Endothelial cell of umbilical vein (primary cell): Measurements from ENCODE around the gene OR4N5. TPM values are rescaled to one million over a fixed set of nuclear protein-coding genes. Genes with fewer than 3 reads are reported as not detected.

ENCODE experiments used
- BruUV-seq: library from RNA; stranded (reverse); fragments of 400-500 nt; replicated peaks from 2 replicates; lab custom pipeline; 2021; lab: Mats Ljungman, UMichigan
- CTCF ChIA-PET: fragments of 300-600, 350-600 bp; sonication (Branson Sonifier 250); formaldehyde crosslinking; loops from one replicate; lab custom pipeline; 2021; ENCODE audit warnings: antibody characterized with exemption, inconsistent platforms; lab: Charles Lee
- POLR2A ChIA-PET: fragments of 300-600, 350-600 bp; sonication (Branson Sonifier 250); formaldehyde crosslinking; loops from one replicate; lab custom pipeline; 2021; ENCODE audit warnings: antibody characterized with exemption, inconsistent platforms; lab: Charles Lee
- DNase-seq: peaks from one replicate; pipeline ENCODE4 v3.0.0-alpha.2; 2011; ENCODE audit warnings: low read depth, low spot score
- FAIRE-seq: peaks from 2 replicates; lab custom pipeline; 2011; peaks lifted over from hg19 to GRCh38; lab: Jason Lieb, UNC
- H2AFZ ChIP-seq: 2 replicates; pipeline ENCODE4 v1.6.0; 2012; ENCODE audit warnings: low read depth, low read length, control low read depth, inconsistent platforms
- H3K27ac ChIP-seq: 2 replicates; pipeline ENCODE4 v1.5.1; 2011; ENCODE audit warnings: low read depth, mild to moderate bottlenecking, control low read depth, low read length, moderate library complexity; ENCODE audit not compliant: insufficient read depth
- H3K27me3 ChIP-seq, 2 experiments: 2 replicates each; pipeline versions ENCODE4 v1.6.0 to v1.6.1; 2011; ENCODE audit warnings: low read length in 2 of 2, mixed read lengths in 1 of 2; ENCODE audit not compliant: control insufficient read depth in 2 of 2, insufficient read depth in 2 of 2
- H3K36me3 ChIP-seq, 2 experiments: 2 replicates in 1 of 2; 3 replicates in 1 of 2; pipeline ENCODE4 v1.5.1; 2011; ENCODE audit warnings: low read length in 2 of 2, mild to moderate bottlenecking in 1 of 2, moderate library complexity in 1 of 2; ENCODE audit not compliant: control insufficient read depth in 2 of 2, insufficient read depth in 2 of 2; ENCODE audit errors: extremely low read depth in 1 of 2
- H3K4me1 ChIP-seq: 3 replicates; pipeline ENCODE4 v1.5.1; 2011; ENCODE audit warnings: mild to moderate bottlenecking, low read length; ENCODE audit not compliant: control insufficient read depth, insufficient read depth; ENCODE audit errors: extremely low read depth
- H3K4me2 ChIP-seq: 2 replicates; pipeline ENCODE4 v1.6.1; 2011; ENCODE audit warnings: low read length, control low read depth, mixed read lengths; ENCODE audit not compliant: insufficient read depth
- H3K4me3 ChIP-seq, 3 experiments: fragments of 200-600 bp in 1 of 3; sonication (generic), shearing (Covaris generic) in 1 of 3; replicated peaks in 1 of 3; 2 replicates each; pipeline ENCODE4 v1.5.1; 2011 to 2016; ENCODE audit warnings: control low read depth in 3 of 3, low read length in 3 of 3, mild to moderate bottlenecking in 2 of 3, inconsistent platforms in 1 of 3, low read depth in 1 of 3, moderate library complexity in 1 of 3; ENCODE audit not compliant: insufficient read depth in 1 of 3
- H3K79me2 ChIP-seq: 2 replicates; pipeline ENCODE4 v1.6.0; 2012; ENCODE audit warnings: low read length, inconsistent platforms; ENCODE audit not compliant: control insufficient read depth, insufficient read depth
- H3K9ac ChIP-seq: replicated peaks from 2 replicates; pipeline ENCODE3; 2011; ENCODE audit warnings: low read length, control low read depth; ENCODE audit not compliant: insufficient read depth; ENCODE audit errors: extremely low read depth
- H3K9me1 ChIP-seq: replicated peaks from 3 replicates; pipeline ENCODE4 v1.6.0; 2011; ENCODE audit warnings: mild to moderate bottlenecking, low read length; ENCODE audit not compliant: control insufficient read depth, insufficient read depth; ENCODE audit errors: extremely low read depth
- H3K9me3 ChIP-seq: replicated peaks from 2 replicates; pipeline ENCODE4 v1.5.1; 2012; ENCODE audit warnings: low read length, inconsistent platforms; ENCODE audit not compliant: control insufficient read depth, insufficient read depth
- H4K20me1 ChIP-seq: replicated peaks from 2 replicates; pipeline ENCODE3; 2011; ENCODE audit warnings: mild to moderate bottlenecking, low read length; ENCODE audit not compliant: control insufficient read depth, insufficient read depth; ENCODE audit errors: extremely low read depth
- EZH2 ChIP-seq: IDR thresholded peaks from 2 replicates; pipeline ENCODE4 v1.6.1; 2012; ENCODE audit warnings: borderline replicate concordance, low read depth, mild to moderate bottlenecking, moderate library complexity, low read length, inconsistent platforms; ENCODE audit not compliant: severe bottlenecking
- FOS ChIP-seq: IDR thresholded peaks from 2 replicates; pipeline ENCODE4 v1.6.1; 2011; ENCODE audit warnings: mild to moderate bottlenecking, low read length, moderate library complexity, borderline replicate concordance; ENCODE audit not compliant: insufficient read depth
- GATA2 ChIP-seq: IDR thresholded peaks from 2 replicates; pipeline ENCODE4 v1.7.0; 2011; ENCODE audit warnings: low read depth, mild to moderate bottlenecking, moderate library complexity, mixed read lengths, low read length; ENCODE audit not compliant: insufficient read length, insufficient read depth
- JUN ChIP-seq: IDR thresholded peaks from 2 replicates; pipeline ENCODE4 v1.6.1; 2011; ENCODE audit warnings: borderline replicate concordance, low read depth; ENCODE audit not compliant: insufficient read length, insufficient read depth
- MYC ChIP-seq: IDR thresholded peaks from one replicate; pipeline ENCODE4 v1.6.1; 2011; ENCODE audit warnings: mild to moderate bottlenecking, low read depth, low read length
- POLR2A ChIP-seq: IDR thresholded peaks from 2 replicates; pipeline ENCODE4 v1.6.1; 2012; ENCODE audit warnings: low read depth, mild to moderate bottlenecking, control low read depth, low read length
- POLR2AphosphoS5 ChIP-seq: IDR thresholded peaks from 2 replicates; pipeline ENCODE4 v1.6.1; 2012; ENCODE audit warnings: low read depth, mild to moderate bottlenecking, control low read depth, low read length, moderate library complexity; ENCODE audit not compliant: insufficient read depth
- dilution Hi-C: fragments of 300-500 bp; cut with MboI; formaldehyde crosslinking; loops from one replicate; pipeline ENCODE4 v1.15.0; 2019; ENCODE audit warnings: low sequenced_read_pairs; ENCODE audit not compliant: extremely low pct_ligation_motif_present
- intact Hi-C: fragments of 100-400 bp; cut with micrococcal nuclease; formaldehyde crosslinking; loops from one replicate; pipeline ENCODE4 v1.10.0; 2022
- polyA plus RNA-seq, 4 experiments: library from polyadenylated mRNA; depleted of rRNA in 3 of 4; stranded (reverse) in 3 of 4; unstranded in 1 of 4; fragments of >200 nt; gene quantifications; 2 replicates each; pipeline versions ENCODE4 v1.2.1 to v1.2.3, GENCODE V29; 2011 to 2012; ENCODE audit warnings: missing spikeins in 1 of 4
- total RNA-seq: library from RNA; stranded (reverse); gene quantifications from 2 replicates; pipeline ENCODE4 v1.2.3, GENCODE V29; 2021
- TF ChIP-seq, protein P1 (sequence below): IDR thresholded peaks from 2 replicates; pipeline ENCODE4 v1.6.1; 2011; ENCODE audit not compliant: insufficient read depth, insufficient read length
- TF ChIP-seq, protein P2 (sequence below), 2 donors: IDR thresholded peaks; 1 replicate in 1 of 2; 2 replicates in 1 of 2; pipeline ENCODE4 v1.5.1; 2011; ENCODE audit warnings: low read length in 2 of 2, mild to moderate bottlenecking in 2 of 2, moderate library complexity in 2 of 2, control low read depth in 1 of 2, inconsistent platforms in 1 of 2, low read depth in 1 of 2; ENCODE audit not compliant: insufficient read depth in 1 of 2; ENCODE audit errors: extremely low read depth in 1 of 2

Gene OR4N5
- total and polyA plus RNA-seq, 2 donors (not counting 3 experiments of a cell fraction or from before 2014, with no cell fraction given): not detected

GRCh38 chr14:20110438-20110837, 28.2 kb upstream of the OR4N5 start, which contains the start of gene OR4K17:
TSS of gene OR4K17 (plus strand) at chr14:20110739. CDS start at chr14:20117500, 6,761 bp downstream.
- Histone ChIP-seq H4K20me1 (no peaks in the 10 kb centered on the region), H3K4me3 (no peak within 1 kb of the TSS), H2AFZ (no peak within 1 kb of the TSS), H3K27ac (no peak within 1 kb of the TSS), H3K9ac (no peak within 1 kb of the TSS), H3K9me1 (no peaks in the 10 kb centered on the region), H3K9me3 (peaks cover 2% of the 10 kb centered on the region), H3K4me1 (no peaks in the 10 kb centered on the region), H3K4me2 (no peak within 1 kb of the TSS), H3K79me2 (no peaks in the 10 kb centered on the region), H3K27me3 (no peaks in the 10 kb centered on the region), H3K36me3 (no peaks in the 10 kb centered on the region)
- ChIA-PET CTCF (no interaction called here), POLR2A (no interaction called here)
- dilution Hi-C loops (no loop called here), intact Hi-C loops (no loop called here)
- TF ChIP-seq POLR2AphosphoS5 (no peak), EZH2 (no peak), POLR2A (no peak), MYC (no peak), JUN (no peak), FOS (no peak), GATA2 (no peak)
- TF ChIP-seq, protein P1, sequence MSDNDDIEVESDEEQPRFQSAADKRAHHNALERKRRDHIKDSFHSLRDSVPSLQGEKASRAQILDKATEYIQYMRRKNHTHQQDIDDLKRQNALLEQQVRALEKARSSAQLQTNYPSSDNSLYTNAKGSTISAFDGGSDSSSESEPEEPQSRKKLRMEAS: no peak
- TF ChIP-seq, protein P2, sequence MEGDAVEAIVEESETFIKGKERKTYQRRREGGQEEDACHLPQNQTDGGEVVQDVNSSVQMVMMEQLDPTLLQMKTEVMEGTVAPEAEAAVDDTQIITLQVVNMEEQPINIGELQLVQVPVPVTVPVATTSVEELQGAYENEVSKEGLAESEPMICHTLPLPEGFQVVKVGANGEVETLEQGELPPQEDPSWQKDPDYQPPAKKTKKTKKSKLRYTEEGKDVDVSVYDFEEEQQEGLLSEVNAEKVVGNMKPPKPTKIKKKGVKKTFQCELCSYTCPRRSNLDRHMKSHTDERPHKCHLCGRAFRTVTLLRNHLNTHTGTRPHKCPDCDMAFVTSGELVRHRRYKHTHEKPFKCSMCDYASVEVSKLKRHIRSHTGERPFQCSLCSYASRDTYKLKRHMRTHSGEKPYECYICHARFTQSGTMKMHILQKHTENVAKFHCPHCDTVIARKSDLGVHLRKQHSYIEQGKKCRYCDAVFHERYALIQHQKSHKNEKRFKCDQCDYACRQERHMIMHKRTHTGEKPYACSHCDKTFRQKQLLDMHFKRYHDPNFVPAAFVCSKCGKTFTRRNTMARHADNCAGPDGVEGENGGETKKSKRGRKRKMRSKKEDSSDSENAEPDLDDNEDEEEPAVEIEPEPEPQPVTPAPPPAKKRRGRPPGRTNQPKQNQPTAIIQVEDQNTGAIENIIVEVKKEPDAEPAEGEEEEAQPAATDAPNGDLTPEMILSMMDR (IDR thresholded peaks at IDR 0.05; ENCODE audit: extremely low read depth in 1 of 2, insufficient read depth in 1 of 2, low read depth in 1 of 2, low read length in 2 of 2): no peak
- no TSS peak for BruUV-seq
- FAIRE-seq: no peak
- no peak for DNase-seq
